ENCODE data around the gene PDE11A. TPM values are rescaled to one million over a fixed set of nuclear protein-coding genes. Genes with fewer than 3 reads are reported as not detected.
"Not testable (repeated sequence)": the region's sequence is repeated elsewhere in the genome, so short reads cannot be mapped to it uniquely, and the experiment has no call there.

Gene PDE11A
- total RNA-seq, 1 donor from 2014 or later: 25.6 TPM

DNA sequence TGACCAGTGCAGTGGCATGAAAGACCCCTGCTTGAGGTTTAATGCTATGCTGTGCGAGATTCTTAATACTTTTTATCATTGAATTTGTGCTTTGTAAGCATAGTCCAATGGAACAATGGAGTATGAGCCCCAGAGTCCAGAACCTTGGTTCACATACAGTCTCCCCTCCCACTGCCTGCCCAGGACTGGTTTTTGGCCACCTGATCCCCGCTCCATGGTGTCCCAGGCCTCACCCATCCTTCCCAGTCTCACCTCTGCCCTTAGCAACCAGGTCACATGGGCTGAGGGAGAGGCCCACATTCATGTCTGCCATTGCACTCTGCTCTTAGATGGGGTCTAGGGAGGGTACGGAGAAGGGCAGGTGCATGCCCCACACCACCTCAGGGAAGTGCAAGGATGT, 6.3 kb downstream of the PDE11A start:
- Mint-ChIP-seq H3K4me1 (peaks cover 1% of the 10 kb centered on the region), H3K27ac (no peak overlapping the region), H3K9me3 (no peaks in the 10 kb centered on the region), H3K36me3 (no peaks in the 10 kb centered on the region), H3K4me3 (no peak overlapping the region), H3K27me3 (ENCODE audit: low read depth) (peaks cover 33% of the 10 kb centered on the region)
- DNase-seq (ENCODE audit: low spot score in 2 of 2, unreplicated experiment in 2 of 2): no peak
- no peak for TF ChIP-seq CTCF (IDR thresholded peaks at IDR 0.05; ENCODE audit: unreplicated experiment)

DNA sequence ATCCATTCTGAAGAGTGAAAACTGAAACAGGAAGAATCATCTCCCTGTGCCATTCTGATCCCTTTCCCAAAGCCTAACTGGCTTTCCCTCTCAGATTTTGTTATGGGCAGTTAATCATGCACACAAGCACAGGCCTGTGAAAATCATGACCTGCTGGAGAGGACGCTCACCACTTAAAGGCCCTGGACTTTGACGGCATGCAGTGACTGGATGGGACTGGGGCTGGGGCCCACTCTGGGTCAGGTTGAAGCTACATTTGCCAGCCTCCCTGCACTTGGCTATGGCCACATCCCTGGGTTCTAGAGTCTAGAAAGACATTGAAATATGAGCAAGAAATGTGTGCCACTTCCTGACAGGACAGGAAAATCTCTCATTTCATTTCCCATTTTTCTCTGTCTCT, 12.9 kb downstream of the PDE11A start:
- TF ChIP-seq CTCF (IDR thresholded peaks at IDR 0.05; ENCODE audit: unreplicated experiment): no peak
- no peak overlapping the region for H3K4me3 Mint-ChIP-seq
- H3K4me1 Mint-ChIP-seq: no peaks in the 10 kb centered on the region
- H3K27ac Mint-ChIP-seq: no peak overlapping the region
- H3K36me3 Mint-ChIP-seq: no peaks in the 10 kb centered on the region
- H3K27me3 Mint-ChIP-seq (ENCODE audit: low read depth): peaks cover 6% of the 10 kb centered on the region
- DNase-seq (ENCODE audit: low spot score in 2 of 2, unreplicated experiment in 2 of 2): no peak
- H3K9me3 Mint-ChIP-seq: no peaks in the 10 kb centered on the region

- TF ChIP-seq CTCF (IDR thresholded peaks at IDR 0.05; ENCODE audit: unreplicated experiment): no peak
- Mint-ChIP-seq H3K9me3 (no peaks in the 10 kb centered on the region), H3K36me3 (no peaks in the 10 kb centered on the region), H3K4me3 (no peak overlapping the region), H3K27ac (no peak overlapping the region), H3K4me1 (no peaks in the 10 kb centered on the region), H3K27me3 (ENCODE audit: low read depth) (peaks cover 10% of the 10 kb centered on the region)
- DNase-seq (ENCODE audit: low spot score in 2 of 2, unreplicated experiment in 2 of 2): no peak
Measured at GRCh38 chr2:178059111-178059510, 13.5 kb downstream of the PDE11A start.

GRCh38 chr2:178057179-178057680, 15.3 kb downstream of the PDE11A start:
- no peak overlapping the region for H3K27ac Mint-ChIP-seq
- H3K4me3 Mint-ChIP-seq: no peak overlapping the region
- H3K27me3 Mint-ChIP-seq (ENCODE audit: low read depth): peaks cover 22% of the 10 kb centered on the region
- no peaks in the 10 kb centered on the region for H3K4me1 Mint-ChIP-seq
- no peak for TF ChIP-seq CTCF (IDR thresholded peaks at IDR 0.05; ENCODE audit: unreplicated experiment)
- H3K9me3 Mint-ChIP-seq: no peaks in the 10 kb centered on the region
- H3K36me3 Mint-ChIP-seq: no peaks in the 10 kb centered on the region
- DNase-seq (ENCODE audit: low spot score in 2 of 2, unreplicated experiment in 2 of 2): no peak

DNA sequence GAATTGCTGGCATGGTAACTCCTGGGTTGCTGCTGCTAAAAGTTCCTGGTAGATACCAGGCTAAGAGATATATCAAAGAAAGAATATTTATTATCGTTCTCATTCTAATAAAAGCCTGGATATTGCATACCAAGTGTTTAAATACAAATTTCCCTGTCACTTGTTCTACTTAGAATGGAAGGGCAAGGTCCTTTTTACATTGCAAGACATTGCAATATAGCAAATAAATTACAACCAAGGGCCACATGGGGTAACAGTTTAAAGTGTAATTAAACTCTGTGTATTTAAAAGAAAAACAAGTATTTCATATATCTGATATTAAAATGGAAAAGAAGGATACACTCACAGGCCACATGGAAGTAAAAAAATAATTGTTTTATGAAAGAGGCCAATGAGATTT, 16.2 kb downstream of the PDE11A start:
- no peak overlapping the region for H3K4me3 Mint-ChIP-seq
- no peaks in the 10 kb centered on the region for H3K4me1 Mint-ChIP-seq
- H3K9me3 Mint-ChIP-seq: no peaks in the 10 kb centered on the region
- H3K36me3 Mint-ChIP-seq: no peaks in the 10 kb centered on the region
- no peak for DNase-seq (ENCODE audit: low spot score in 2 of 2, unreplicated experiment in 2 of 2)
- H3K27me3 Mint-ChIP-seq (ENCODE audit: low read depth): peaks cover 24% of the 10 kb centered on the region
- H3K27ac Mint-ChIP-seq: no peak overlapping the region
- TF ChIP-seq CTCF (IDR thresholded peaks at IDR 0.05; ENCODE audit: unreplicated experiment): no peak

- H3K27ac Mint-ChIP-seq; H3K36me3 Mint-ChIP-seq; H3K4me1 Mint-ChIP-seq; H3K4me3 Mint-ChIP-seq; DNase-seq (ENCODE audit: low spot score in 2 of 2, unreplicated experiment in 2 of 2); H3K9me3 Mint-ChIP-seq: not testable (repeated sequence)
- peaks cover 52% of the 10 kb centered on the region for H3K27me3 Mint-ChIP-seq (ENCODE audit: low read depth)
Measured at GRCh38 chr2:178051257-178051656, 21.3 kb downstream of the PDE11A start.
